DND-41 (cell line): ENCODE measurements around the gene SNCAIP.
"Not testable (repeated sequence)": the region's sequence is repeated elsewhere in the genome, so short reads cannot be mapped to it uniquely, and the experiment has no call there.

Source experiments
- ATAC-seq: fragments of 200-7000 bp; cut with Tn5 transposase; 3 replicates; pipeline ENCODE4 v1.9.1; 2021; ENCODE audit warnings: low read depth; ENCODE audit not compliant: insufficient read depth
- DNase-seq: peaks from one replicate; pipeline ENCODE4 v3.0.0-alpha.2; 2020
- H2AFZ ChIP-seq: 2 replicates; pipeline ENCODE4 v1.6.0; 2012; ENCODE audit warnings: low read depth, low read length
- H3K27ac ChIP-seq: 2 replicates; pipeline ENCODE4 v1.5.1; 2012; ENCODE audit warnings: low read length, inconsistent platforms
- H3K27me3 ChIP-seq: fragments of 200-600 bp; sonication (generic); 2 replicates; pipeline ENCODE4 v1.6.0; 2012; ENCODE audit warnings: low read length, mild to moderate bottlenecking, inconsistent platforms; ENCODE audit not compliant: insufficient read depth, poor library complexity
- H3K36me3 ChIP-seq: 2 replicates; pipeline ENCODE4 v1.5.1; 2012; ENCODE audit warnings: low read length, inconsistent platforms; ENCODE audit not compliant: insufficient read depth
- H3K4me1 ChIP-seq: 2 replicates; pipeline ENCODE4 v1.5.1; 2012; ENCODE audit warnings: mild to moderate bottlenecking, low read length; ENCODE audit not compliant: insufficient read depth
- H3K4me2 ChIP-seq: 2 replicates; pipeline ENCODE4 v1.6.0; 2012; ENCODE audit warnings: mild to moderate bottlenecking, moderate library complexity, low read length, inconsistent platforms; ENCODE audit not compliant: insufficient read depth
- H3K4me3 ChIP-seq, 2 experiments: fragments of 200-600 bp in 1 of 2; shearing (Covaris generic) in 1 of 2; 2 replicates each; pipeline ENCODE4 v1.5.1; 2012 to 2016; ENCODE audit warnings: inconsistent platforms in 2 of 2, low read length in 2 of 2, mild to moderate bottlenecking in 2 of 2, low read depth in 1 of 2, moderate library complexity in 1 of 2
- H3K79me2 ChIP-seq: 2 replicates; pipeline ENCODE4 v1.6.0; 2012; ENCODE audit warnings: low read length, inconsistent platforms; ENCODE audit not compliant: insufficient read depth
- H3K9ac ChIP-seq: 2 replicates; pipeline ENCODE4 v1.6.0; 2012; ENCODE audit warnings: low read depth, mild to moderate bottlenecking, inconsistent platforms, low read length, moderate library complexity
- H3K9me3 ChIP-seq: 2 replicates; pipeline ENCODE4 v1.5.1; 2012; ENCODE audit warnings: low read length, moderate library complexity, mild to moderate bottlenecking, inconsistent platforms; ENCODE audit not compliant: insufficient read depth, severe bottlenecking
- H4K20me1 ChIP-seq: 2 replicates; pipeline ENCODE4 v1.6.0; 2012; ENCODE audit warnings: low read length; ENCODE audit not compliant: insufficient read depth
- CTCF ChIP-seq: IDR thresholded peaks from 2 replicates; pipeline ENCODE4 v1.5.1; 2012; ENCODE audit warnings: borderline replicate concordance, low read length, moderate library complexity, mild to moderate bottlenecking; ENCODE audit not compliant: poor library complexity, severe bottlenecking; ENCODE audit errors: extremely low read depth
- EZH2 ChIP-seq: IDR thresholded peaks from 3 replicates; pipeline ENCODE4 v1.6.1; 2012; ENCODE audit warnings: borderline replicate concordance, low read depth, mild to moderate bottlenecking, moderate library complexity, low read length, inconsistent platforms; ENCODE audit not compliant: severe bottlenecking

The SNCAIP gene

DNA sequence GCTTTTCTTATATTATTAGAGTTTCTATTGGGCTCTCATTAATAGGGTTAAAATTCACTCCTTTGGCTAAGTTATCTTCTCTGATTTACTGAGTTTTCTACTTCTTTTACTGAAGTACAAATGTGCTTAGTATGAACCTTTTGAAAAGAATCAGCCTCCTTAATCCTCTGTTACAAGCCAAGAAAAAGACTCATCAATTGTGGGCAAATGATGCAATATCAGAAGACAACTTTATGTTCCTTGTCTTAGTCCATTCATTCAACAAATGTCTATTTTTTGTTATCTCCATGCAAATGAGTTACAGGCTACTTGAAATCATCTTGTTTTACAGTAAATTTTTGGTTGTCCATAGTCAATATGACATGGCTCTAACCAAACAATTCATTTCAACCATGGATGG lies 40.3 kb downstream of the SNCAIP start:
- DNase-seq, result no peak
- TF ChIP-seq EZH2 (no peak), CTCF (no peak)
- no peaks in the 10 kb centered on the region for H3K4me1 ChIP-seq
- no peaks in the 10 kb centered on the region for H3K9me3 ChIP-seq
- H3K79me2 ChIP-seq, result no peaks in the 10 kb centered on the region
- H3K9ac ChIP-seq, result no peak overlapping the region
- no peak overlapping the region for H3K27ac ChIP-seq
- H4K20me1 ChIP-seq, result no peaks in the 10 kb centered on the region
- no peak overlapping the region for H2AFZ ChIP-seq
- ATAC-seq, result no peak
- H3K36me3 ChIP-seq, result no peaks in the 10 kb centered on the region
- no peaks in the 10 kb centered on the region for H3K27me3 ChIP-seq
- H3K4me3 ChIP-seq, result no peak overlapping the region
- H3K4me2 ChIP-seq, result no peak overlapping the region

DNA sequence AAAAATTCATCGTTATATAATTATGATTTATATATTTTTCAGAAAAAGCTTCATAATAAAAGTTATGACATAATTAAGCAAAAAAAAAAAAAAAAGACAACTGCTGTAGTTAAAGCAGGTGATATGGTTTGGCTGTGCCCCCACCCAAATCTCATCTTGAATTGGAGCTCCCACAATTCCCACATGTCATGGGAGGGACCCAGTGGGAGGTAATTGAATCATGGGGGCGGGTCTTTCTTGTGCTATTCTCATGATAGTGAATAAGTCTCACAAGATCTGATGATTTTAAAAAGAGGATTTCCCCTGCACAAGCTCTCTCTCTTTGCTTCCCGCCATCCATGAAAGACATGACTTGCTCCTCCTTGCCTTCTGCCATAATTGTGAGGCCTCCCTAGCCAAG lies 41.3 kb downstream of the SNCAIP start:
- not testable (repeated sequence) for H3K9me3 ChIP-seq

DNA sequence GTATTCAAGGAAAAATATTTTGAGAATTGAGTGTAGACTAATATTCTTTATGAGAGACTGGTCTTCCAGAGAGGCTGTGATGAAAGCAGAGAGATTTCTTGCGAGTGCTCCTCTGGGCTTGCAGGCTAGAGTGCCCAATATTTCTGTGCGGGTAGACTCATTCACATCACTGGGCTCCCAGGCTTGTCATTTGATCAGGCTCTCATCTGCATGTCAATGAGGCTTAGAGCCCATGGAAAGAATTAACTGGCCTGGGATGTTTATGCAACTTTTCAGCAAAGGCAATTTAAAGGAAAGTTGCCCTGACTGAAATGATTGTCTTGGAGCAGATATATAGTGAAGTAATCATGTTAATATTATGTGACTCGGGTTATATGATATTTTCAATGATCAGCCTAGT lies 42.3 kb downstream of the SNCAIP start:
- TF ChIP-seq EZH2 (no peak), CTCF (no peak)
- no peaks in the 10 kb centered on the region for H3K4me1 ChIP-seq
- H3K36me3 ChIP-seq, result no peaks in the 10 kb centered on the region
- no peaks in the 10 kb centered on the region for H4K20me1 ChIP-seq
- H3K27ac ChIP-seq, result no peak overlapping the region
- H3K27me3 ChIP-seq, result no peaks in the 10 kb centered on the region
- ATAC-seq (no peak), DNase-seq (no peak)
- no peak overlapping the region for H3K4me2 ChIP-seq
- no peak overlapping the region for H3K4me3 ChIP-seq
- no peak overlapping the region for H3K9ac ChIP-seq
- no peak overlapping the region for H2AFZ ChIP-seq
- H3K9me3 ChIP-seq, result no peaks in the 10 kb centered on the region
- no peaks in the 10 kb centered on the region for H3K79me2 ChIP-seq

More for the DNA sequence above, 41.3 kb downstream of the SNCAIP start:
- not testable (repeated sequence) for H3K4me3 ChIP-seq, H3K79me2 ChIP-seq, ATAC-seq, H4K20me1 ChIP-seq, H3K27ac ChIP-seq, H2AFZ ChIP-seq, H3K4me2 ChIP-seq, H3K9ac ChIP-seq, H3K4me1 ChIP-seq, H3K36me3 ChIP-seq, DNase-seq, H3K27me3 ChIP-seq

- Histone ChIP-seq H4K20me1 (no peaks in the 10 kb centered on the region), H3K9me3 (no peaks in the 10 kb centered on the region), H3K36me3 (no peaks in the 10 kb centered on the region), H3K4me3 (no peak overlapping the region), H3K27me3 (no peaks in the 10 kb centered on the region), H3K9ac (no peak overlapping the region), H2AFZ (no peak overlapping the region), H3K79me2 (no peaks in the 10 kb centered on the region), H3K4me2 (no peak overlapping the region), H3K27ac (no peak overlapping the region), H3K4me1 (no peaks in the 10 kb centered on the region)
- TF ChIP-seq EZH2 (no peak), CTCF (no peak)
- no peak for ATAC-seq
- no peak for DNase-seq
These were observed 43.3 kb downstream of the SNCAIP start for GRCh38 chr5:122355324-122355723.
